ENCODE results near the gene DDAH2.

The DDAH2 gene

DNA sequence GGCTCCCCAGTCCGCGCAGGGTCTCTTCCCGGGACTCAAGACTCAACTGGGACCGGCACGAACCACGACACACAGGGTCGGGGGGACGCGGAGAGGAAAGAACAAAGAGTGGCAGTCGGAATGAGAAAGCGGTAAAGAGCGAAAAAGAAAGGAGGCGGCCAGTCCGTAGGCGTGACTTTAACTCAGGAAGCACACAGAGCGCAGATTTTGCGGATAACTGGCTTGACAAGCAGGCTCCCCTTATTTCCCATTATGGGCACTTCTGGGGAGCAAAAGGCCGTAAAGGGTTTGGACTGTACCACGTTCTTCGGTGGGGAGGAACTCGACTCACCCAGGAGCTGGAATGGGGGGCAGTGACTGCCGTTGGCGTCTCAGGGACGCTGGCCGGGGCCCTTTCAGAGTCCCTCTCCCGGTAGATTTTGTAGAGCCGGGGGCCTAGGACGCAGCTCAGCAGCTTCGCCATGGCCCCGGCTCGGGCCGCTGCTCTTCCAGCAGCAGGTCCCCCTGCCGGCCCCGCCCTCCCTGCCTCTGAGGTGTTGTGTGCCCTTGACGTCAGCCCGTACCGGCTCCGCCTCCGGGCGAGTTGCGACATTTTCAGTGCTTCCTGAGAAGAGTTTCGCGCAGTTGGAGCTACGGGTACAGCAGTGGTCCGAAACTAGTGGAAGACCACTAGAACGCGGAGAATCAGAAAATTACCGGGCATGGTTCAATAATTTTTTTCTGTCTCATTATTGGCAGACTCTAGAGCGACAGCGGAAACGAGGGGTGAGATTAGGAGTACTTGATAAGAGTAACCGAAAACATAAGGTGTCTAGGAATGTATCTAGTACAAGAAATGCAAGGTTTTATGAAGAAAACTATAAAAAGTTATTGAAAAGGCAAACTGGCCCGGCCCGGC is 26.0 kb downstream of the DDAH2 start, which contains the start of gene ABHD16A:
ABHD16A (minus strand) TSS at position 506 of the 898 bp plus-strand sequence; CDS start at position 463, 43 bp downstream.
- H3K27me3 ChIP-seq (ENCODE audit: control insufficient read depth, insufficient read depth, low read length) = no peaks in the 10 kb centered on the region

DNA sequence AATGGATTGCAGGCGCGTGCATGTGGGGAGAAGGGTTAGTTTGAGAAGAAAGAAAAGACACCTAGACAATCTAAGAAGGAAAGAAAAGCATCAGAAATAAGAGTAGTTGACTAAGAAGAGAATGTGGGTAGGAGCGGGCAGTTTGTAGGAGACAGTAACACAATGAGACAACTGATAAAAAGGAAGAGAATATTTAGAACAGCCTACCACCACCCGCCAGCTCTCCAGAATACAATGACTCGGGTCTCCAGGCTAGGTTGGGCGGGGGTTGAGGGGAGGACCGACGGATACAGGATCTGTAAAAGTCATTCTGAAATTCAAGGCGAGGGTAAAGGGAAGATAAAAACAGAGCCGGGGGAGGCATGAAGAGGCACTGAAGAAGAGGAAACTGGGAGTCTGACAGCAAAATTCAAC is 26.7 kb downstream of the DDAH2 start:
- Histone ChIP-seq H3K4me1 (ENCODE audit: control insufficient read depth, low read depth, low read length) (no peaks in the 10 kb centered on the region), H3K9me3 (ENCODE audit: control insufficient read depth, low read depth, low read length) (no peaks in the 10 kb centered on the region), H3K9ac (ENCODE audit: low read length) (peak overlapping the region; percentile 91), H3K4me3 (ENCODE audit: low read length) (peak overlapping the region; percentile 97), H3K27ac (ENCODE audit: low read length) (no peak overlapping the region), H3K27me3 (ENCODE audit: control insufficient read depth, insufficient read depth, low read length) (no peaks in the 10 kb centered on the region), H3K36me3 (ENCODE audit: control insufficient read depth, low read depth, low read length) (no peaks in the 10 kb centered on the region)

More for the DNA sequence above, 26.0 kb downstream of the DDAH2 start, which contains the start of gene ABHD16A:
- H3K4me3 ChIP-seq (ENCODE audit: low read length) = peak within 1 kb of the TSS; percentile 97
- peak within 1 kb of the TSS; percentile 91 for H3K9ac ChIP-seq (ENCODE audit: low read length)
- no peaks in the 10 kb centered on the region for H3K36me3 ChIP-seq (ENCODE audit: control insufficient read depth, low read depth, low read length)
- peak within 1 kb of the TSS; percentile 78 for H3K27ac ChIP-seq (ENCODE audit: low read length)
- no peaks in the 10 kb centered on the region for H3K4me1 ChIP-seq (ENCODE audit: control insufficient read depth, low read depth, low read length)
- H3K9me3 ChIP-seq (ENCODE audit: control insufficient read depth, low read depth, low read length) = no peaks in the 10 kb centered on the region

DNA sequence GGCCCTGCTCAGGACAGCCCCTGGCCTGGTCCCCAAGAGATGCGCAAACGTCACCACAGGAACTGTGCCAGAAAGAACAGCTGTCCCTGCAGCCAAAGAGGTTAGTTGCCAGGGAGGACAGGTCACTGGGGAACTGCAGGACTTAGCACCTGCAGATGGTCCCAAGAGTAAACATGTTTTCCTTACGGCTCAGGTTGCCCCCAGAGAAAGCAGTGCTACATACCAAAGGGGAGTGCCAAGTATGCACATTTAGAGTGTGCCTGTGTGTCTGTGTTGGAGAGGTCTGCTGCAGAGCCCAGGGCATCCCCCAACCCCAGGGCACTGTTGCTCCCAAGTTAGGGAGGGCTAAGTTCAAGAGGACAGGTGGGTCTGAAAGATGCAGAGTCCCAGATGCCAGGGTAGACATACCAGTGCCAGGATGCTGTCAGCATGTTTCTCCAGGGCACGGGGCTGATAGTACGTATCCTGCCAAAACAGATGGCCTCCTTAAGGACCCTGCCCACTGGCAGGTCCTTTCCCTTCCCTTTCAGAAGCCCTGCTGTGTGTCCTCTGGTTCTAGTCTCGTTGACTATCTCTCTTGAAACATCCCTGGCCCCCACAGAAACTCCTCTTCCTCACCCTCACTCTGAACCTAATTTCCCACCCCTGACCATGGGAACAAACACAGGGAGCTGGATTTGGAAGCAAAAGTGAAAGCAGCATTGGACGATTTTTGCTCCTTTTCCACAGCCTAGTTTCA is 27.3 kb downstream of the DDAH2 start:
- peak overlapping the region; percentile 91 for H3K9ac ChIP-seq (ENCODE audit: low read length)
- no peak overlapping the region for H3K27ac ChIP-seq (ENCODE audit: low read length)
- H3K4me1 ChIP-seq (ENCODE audit: control insufficient read depth, low read depth, low read length) = no peaks in the 10 kb centered on the region

DNA sequence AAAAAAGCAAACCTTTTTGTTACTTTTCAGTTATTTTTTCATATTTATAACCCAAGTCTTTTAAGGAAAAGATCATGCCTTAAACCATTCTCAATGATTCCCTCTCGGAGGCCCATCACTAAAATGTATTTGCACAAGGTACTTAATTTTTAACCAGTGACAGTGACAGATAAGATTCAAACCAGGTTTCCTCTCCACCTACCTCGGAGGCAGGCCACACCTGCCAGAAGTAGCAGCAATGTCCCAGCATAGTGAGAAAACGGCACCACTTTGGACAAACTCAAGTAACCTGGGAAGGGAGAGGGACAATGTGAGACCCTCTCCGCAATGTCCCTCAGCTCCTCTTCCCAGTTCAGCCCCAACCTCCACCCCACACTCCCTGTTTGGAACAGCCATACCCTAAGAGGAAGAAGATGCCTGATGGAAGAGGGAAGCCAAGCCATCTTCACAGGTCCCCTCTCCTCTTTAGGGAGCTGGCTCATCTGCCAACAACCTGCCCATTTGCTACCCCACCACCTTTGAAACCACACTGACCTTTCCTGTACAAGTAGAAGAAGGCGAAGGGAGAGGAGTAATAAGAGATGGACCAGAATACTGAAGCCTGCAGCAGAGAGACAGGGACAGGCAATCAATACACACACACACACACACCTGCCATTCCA is 28.2 kb downstream of the DDAH2 start:
- no peaks in the 10 kb centered on the region for H3K27me3 ChIP-seq (ENCODE audit: control insufficient read depth, insufficient read depth, low read length)

More for the DNA sequence above, 27.3 kb downstream of the DDAH2 start:
- H3K36me3 ChIP-seq (ENCODE audit: control insufficient read depth, low read depth, low read length) = no peaks in the 10 kb centered on the region
- no peaks in the 10 kb centered on the region for H3K27me3 ChIP-seq (ENCODE audit: control insufficient read depth, insufficient read depth, low read length)
- H3K9me3 ChIP-seq (ENCODE audit: control insufficient read depth, low read depth, low read length) = no peaks in the 10 kb centered on the region
- H3K4me3 ChIP-seq (ENCODE audit: low read length) = peak overlapping the region; percentile 97

DNA sequence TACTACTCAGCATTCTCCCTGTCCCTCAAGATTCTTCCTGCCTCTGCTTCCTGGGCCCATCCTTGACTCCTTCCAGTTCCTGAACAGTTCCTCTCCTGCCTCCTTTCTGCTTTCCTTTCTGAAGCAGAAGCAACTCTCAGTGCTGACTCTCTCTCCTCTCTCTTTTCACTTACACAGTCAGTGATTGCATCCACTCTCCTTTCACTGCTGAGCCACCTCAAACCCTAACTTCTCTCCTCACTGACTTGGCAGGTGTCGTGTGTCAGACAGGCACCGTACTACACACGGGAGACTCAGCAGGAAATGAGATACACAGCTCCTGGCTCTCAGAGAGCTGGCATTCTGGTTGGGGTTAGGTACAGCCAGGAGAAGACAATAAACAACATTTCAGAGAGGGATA is 31.5 kb downstream of the DDAH2 start:
- Histone ChIP-seq H3K4me1 (ENCODE audit: control insufficient read depth, low read depth, low read length) (no peaks in the 10 kb centered on the region), H3K27me3 (ENCODE audit: control insufficient read depth, insufficient read depth, low read length) (no peaks in the 10 kb centered on the region), H3K36me3 (ENCODE audit: control insufficient read depth, low read depth, low read length) (peaks cover 13% of the 10 kb centered on the region), H3K27ac (ENCODE audit: low read length) (no peak overlapping the region), H3K9me3 (ENCODE audit: control insufficient read depth, low read depth, low read length) (no peaks in the 10 kb centered on the region), H3K9ac (ENCODE audit: low read length) (no peak overlapping the region), H3K4me3 (ENCODE audit: low read length) (no peak overlapping the region)

More for the DNA sequence above, 28.2 kb downstream of the DDAH2 start:
- Histone ChIP-seq H3K4me3 (ENCODE audit: low read length) (no peak overlapping the region), H3K36me3 (ENCODE audit: control insufficient read depth, low read depth, low read length) (peaks cover 4% of the 10 kb centered on the region), H3K27ac (ENCODE audit: low read length) (no peak overlapping the region), H3K9me3 (ENCODE audit: control insufficient read depth, low read depth, low read length) (no peaks in the 10 kb centered on the region), H3K9ac (ENCODE audit: low read length) (no peak overlapping the region), H3K4me1 (ENCODE audit: control insufficient read depth, low read depth, low read length) (no peaks in the 10 kb centered on the region)

DNA sequence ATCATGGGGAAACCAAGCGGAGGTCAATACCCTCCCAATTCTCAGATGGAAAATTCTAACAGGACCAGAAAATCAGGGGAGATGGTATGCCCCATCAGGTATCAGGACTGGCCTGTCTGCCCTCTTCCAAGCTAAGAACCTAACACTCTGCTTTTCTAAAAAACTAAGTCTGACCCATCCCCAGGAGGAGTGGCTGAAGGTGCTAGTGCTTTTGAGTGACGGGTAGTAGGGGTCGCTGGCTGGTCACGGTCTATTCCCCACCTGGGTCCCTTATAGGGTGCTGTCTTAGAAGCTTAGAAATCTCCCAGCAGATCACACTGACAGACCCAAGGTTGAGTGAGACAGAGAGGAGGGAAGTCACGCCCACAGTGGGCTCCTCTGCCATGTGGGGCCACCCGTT is 35.6 kb downstream of the DDAH2 start:
- peaks cover 16% of the 10 kb centered on the region for H3K36me3 ChIP-seq (ENCODE audit: control insufficient read depth, low read depth, low read length)
- no peaks in the 10 kb centered on the region for H3K9me3 ChIP-seq (ENCODE audit: control insufficient read depth, low read depth, low read length)
- H3K9ac ChIP-seq (ENCODE audit: low read length) = no peak overlapping the region
- H3K27me3 ChIP-seq (ENCODE audit: control insufficient read depth, insufficient read depth, low read length) = no peaks in the 10 kb centered on the region
- H3K4me3 ChIP-seq (ENCODE audit: low read length) = no peak overlapping the region
- no peaks in the 10 kb centered on the region for H3K4me1 ChIP-seq (ENCODE audit: control insufficient read depth, low read depth, low read length)
- no peak overlapping the region for H3K27ac ChIP-seq (ENCODE audit: low read length)

DNA sequence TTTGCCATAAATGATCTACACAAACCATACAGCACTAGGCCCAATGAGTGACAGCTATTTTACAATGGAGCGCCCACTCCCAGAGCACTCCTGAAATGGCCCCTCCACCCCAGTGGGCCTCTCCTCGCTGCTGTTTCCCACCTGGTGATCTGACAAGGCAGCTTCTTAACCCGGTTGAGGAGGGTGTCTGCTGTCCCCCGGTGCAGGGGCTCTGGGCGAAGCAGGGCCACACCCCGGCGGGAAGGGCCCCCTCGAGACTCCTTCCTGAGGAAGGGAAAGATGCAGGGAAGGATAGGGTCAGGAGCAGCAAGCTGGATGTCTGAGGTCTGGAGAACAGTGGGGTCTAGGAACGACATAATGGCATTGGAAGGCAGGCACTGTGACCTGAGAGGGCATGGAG is 36.2 kb downstream of the DDAH2 start:
- H3K27ac ChIP-seq (ENCODE audit: low read length) = no peak overlapping the region
- peaks cover 16% of the 10 kb centered on the region for H3K36me3 ChIP-seq (ENCODE audit: control insufficient read depth, low read depth, low read length)
- H3K4me3 ChIP-seq (ENCODE audit: low read length) = no peak overlapping the region
- H3K9ac ChIP-seq (ENCODE audit: low read length) = no peak overlapping the region
- no peaks in the 10 kb centered on the region for H3K27me3 ChIP-seq (ENCODE audit: control insufficient read depth, insufficient read depth, low read length)
- no peaks in the 10 kb centered on the region for H3K4me1 ChIP-seq (ENCODE audit: control insufficient read depth, low read depth, low read length)
- H3K9me3 ChIP-seq (ENCODE audit: control insufficient read depth, low read depth, low read length) = no peaks in the 10 kb centered on the region

DNA sequence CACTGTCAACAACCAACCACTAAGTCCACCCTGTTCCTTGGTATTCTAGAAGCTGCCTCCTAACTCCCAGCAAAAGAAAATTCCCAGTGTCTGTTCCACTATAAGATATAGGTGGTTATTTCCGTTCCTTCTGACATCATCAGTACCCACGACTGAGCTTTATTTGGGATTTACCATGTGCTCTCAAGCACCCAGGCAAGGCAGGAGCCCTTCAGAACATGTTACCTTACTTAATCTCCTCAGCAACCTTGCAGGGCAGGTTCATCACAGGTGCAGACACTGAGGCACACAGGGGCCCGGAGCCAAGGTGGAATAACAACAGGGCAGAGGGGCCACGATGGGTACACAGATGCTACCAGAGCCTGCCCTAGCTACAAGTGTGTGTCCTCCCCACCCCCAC is 36.7 kb downstream of the DDAH2 start:
- Histone ChIP-seq H3K9me3 (ENCODE audit: control insufficient read depth, low read depth, low read length) (no peaks in the 10 kb centered on the region), H3K4me3 (ENCODE audit: low read length) (no peak overlapping the region), H3K4me1 (ENCODE audit: control insufficient read depth, low read depth, low read length) (no peaks in the 10 kb centered on the region), H3K36me3 (ENCODE audit: control insufficient read depth, low read depth, low read length) (peaks cover 16% of the 10 kb centered on the region), H3K27me3 (ENCODE audit: control insufficient read depth, insufficient read depth, low read length) (no peaks in the 10 kb centered on the region), H3K27ac (ENCODE audit: low read length) (no peak overlapping the region), H3K9ac (ENCODE audit: low read length) (no peak overlapping the region)

DNA sequence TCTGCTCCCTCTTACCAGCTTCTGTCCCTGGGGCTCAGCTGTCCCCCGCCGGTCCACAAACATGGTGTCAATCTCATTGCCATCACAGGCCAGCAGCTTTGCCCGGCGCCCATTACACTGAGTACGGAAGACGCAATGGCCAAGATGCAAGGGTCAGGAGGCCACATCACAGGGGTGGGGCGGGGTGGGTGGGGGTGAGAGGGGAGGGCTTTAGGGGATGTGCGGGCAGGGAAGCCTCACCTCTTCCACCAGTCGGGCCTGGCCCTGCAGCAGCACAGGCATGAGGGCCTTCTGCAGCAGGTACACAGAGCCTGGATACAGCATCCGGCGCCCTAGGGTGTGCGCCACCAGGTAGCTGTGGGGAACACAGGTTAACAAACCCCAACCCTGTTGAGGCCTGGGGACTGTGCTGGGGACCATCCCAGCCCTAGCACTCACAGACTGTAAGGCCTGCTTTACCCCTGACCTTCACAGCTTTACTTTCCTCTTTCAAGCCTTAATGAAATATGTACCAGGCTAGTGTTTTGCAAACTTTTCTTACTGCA is 37.5 kb downstream of the DDAH2 start:
- Histone ChIP-seq H3K9ac (ENCODE audit: low read length) (no peak overlapping the region), H3K4me3 (ENCODE audit: low read length) (no peak overlapping the region), H3K27me3 (ENCODE audit: control insufficient read depth, insufficient read depth, low read length) (no peaks in the 10 kb centered on the region), H3K9me3 (ENCODE audit: control insufficient read depth, low read depth, low read length) (no peaks in the 10 kb centered on the region), H3K36me3 (ENCODE audit: control insufficient read depth, low read depth, low read length) (peaks cover 14% of the 10 kb centered on the region), H3K27ac (ENCODE audit: low read length) (no peak overlapping the region), H3K4me1 (ENCODE audit: control insufficient read depth, low read depth, low read length) (no peaks in the 10 kb centered on the region)

DNA sequence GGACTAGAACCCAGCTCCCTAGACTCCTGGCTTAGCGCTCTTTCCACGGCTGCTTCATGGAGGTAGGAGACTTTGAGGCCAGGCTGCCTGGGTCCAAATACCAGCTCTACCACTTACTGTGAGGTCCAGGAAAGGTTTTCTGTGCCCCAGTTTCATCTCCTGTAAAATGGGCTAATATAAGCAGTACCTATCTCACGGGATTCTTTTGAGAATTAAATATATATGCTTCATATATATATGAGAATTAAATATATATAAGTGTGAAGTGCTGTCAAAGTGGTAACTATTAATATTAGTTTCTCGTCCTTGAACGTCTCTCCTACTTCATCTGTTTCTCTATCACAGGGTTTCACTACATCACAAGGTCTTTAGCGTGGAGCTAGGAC is 38.0 kb downstream of the DDAH2 start:
- no peaks in the 10 kb centered on the region for H3K27me3 ChIP-seq (ENCODE audit: control insufficient read depth, insufficient read depth, low read length)
- no peaks in the 10 kb centered on the region for H3K9me3 ChIP-seq (ENCODE audit: control insufficient read depth, low read depth, low read length)
- H3K4me1 ChIP-seq (ENCODE audit: control insufficient read depth, low read depth, low read length) = no peaks in the 10 kb centered on the region
- no peak overlapping the region for H3K27ac ChIP-seq (ENCODE audit: low read length)
- H3K4me3 ChIP-seq (ENCODE audit: low read length) = no peak overlapping the region
- no peak overlapping the region for H3K9ac ChIP-seq (ENCODE audit: low read length)
- H3K36me3 ChIP-seq (ENCODE audit: control insufficient read depth, low read depth, low read length) = peaks cover 12% of the 10 kb centered on the region

Measured in iPS-18a (cell line).